ENCODE results near the gene UHRF1. TPM values are rescaled to one million over a fixed set of nuclear protein-coding genes. Genes with fewer than 3 reads are reported as not detected.
"Not testable (repeated sequence)": the region's sequence is repeated elsewhere in the genome, so short reads cannot be mapped to it uniquely, and the experiment has no call there.

UHRF1 gene
- total RNA-seq, 4 donors from 2014 or later = 1.7 to 7.2 (median 3.0) TPM

DNA sequence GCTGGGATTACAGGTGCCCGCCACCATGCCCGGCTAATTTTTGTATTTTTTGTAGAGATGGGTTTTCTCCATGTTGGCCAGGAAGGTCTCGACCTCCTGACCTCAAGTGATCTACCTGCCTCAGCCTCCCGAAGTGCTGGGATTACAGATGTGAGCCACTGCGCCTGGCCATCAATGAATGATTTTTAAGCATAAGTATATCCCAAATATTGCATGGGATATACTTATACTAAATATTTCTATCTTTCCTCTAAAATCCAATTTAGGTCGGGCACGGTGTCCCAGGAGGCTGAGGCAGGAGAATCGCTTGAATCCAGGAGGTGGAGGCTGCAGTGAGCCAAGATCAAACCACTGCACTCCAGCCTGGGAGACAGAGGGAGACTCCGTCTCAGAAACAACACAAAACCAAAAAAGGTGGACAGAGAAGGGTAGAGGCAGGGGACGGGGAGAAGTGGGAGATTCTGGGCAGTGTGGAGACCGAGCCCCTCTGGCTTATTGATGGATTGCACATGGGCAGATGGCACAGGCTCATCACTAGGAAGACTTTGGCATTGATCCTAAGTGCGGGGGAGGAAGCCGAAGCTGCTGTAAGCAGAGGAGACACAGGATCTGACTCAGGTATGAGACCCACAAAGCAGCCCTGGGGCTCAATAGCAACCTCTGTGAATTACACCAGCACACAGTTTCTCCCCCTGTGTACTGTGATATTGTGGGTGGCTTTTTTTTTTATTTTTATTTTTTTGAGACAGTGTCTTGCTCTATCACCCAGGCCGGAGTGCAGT, 20.1 kb upstream of the UHRF1 start:
- H3K36me3 ChIP-seq = no peaks in the 10 kb centered on the region
- no peak for DNase-seq (ENCODE audit: low spot score in 2 of 2)
- H3K9me3 ChIP-seq = no peaks in the 10 kb centered on the region
- no peak overlapping the region for H3K4me3 ChIP-seq
- no peaks in the 10 kb centered on the region for H3K4me1 ChIP-seq
- WGBS, 2 donors = 84 to 88% methylated on average over 14 of the region's 14 CpGs
- H3K27me3 ChIP-seq = peaks cover 0 to 7% of the 10 kb centered on the region in 2 donors
- no peak for TF ChIP-seq POLR2A (IDR thresholded peaks at IDR 0.05)
- TF ChIP-seq EP300 (IDR thresholded peaks at IDR 0.05) = no peak
- TF ChIP-seq, protein P1, sequence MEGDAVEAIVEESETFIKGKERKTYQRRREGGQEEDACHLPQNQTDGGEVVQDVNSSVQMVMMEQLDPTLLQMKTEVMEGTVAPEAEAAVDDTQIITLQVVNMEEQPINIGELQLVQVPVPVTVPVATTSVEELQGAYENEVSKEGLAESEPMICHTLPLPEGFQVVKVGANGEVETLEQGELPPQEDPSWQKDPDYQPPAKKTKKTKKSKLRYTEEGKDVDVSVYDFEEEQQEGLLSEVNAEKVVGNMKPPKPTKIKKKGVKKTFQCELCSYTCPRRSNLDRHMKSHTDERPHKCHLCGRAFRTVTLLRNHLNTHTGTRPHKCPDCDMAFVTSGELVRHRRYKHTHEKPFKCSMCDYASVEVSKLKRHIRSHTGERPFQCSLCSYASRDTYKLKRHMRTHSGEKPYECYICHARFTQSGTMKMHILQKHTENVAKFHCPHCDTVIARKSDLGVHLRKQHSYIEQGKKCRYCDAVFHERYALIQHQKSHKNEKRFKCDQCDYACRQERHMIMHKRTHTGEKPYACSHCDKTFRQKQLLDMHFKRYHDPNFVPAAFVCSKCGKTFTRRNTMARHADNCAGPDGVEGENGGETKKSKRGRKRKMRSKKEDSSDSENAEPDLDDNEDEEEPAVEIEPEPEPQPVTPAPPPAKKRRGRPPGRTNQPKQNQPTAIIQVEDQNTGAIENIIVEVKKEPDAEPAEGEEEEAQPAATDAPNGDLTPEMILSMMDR (IDR thresholded peaks at IDR 0.05) = no peak
- H3K27ac ChIP-seq = no peak overlapping the region

GRCh38 chr19:4891066-4891465, 18.2 kb upstream of the UHRF1 start:
- 87 to 89% methylated on average over 20 to 22 of the region's 22 CpGs for WGBS, 2 donors
- TF ChIP-seq POLR2A (IDR thresholded peaks at IDR 0.05) = no peak
- TF ChIP-seq EP300 (IDR thresholded peaks at IDR 0.05) = no peak
- TF ChIP-seq, protein P1 (IDR thresholded peaks at IDR 0.05) = no peak
- no peaks in the 10 kb centered on the region for H3K36me3 ChIP-seq
- DNase-seq (ENCODE audit: low spot score in 2 of 2) = no peak
- H3K27ac ChIP-seq = no peak overlapping the region
- no peaks in the 10 kb centered on the region for H3K4me1 ChIP-seq
- H3K9me3 ChIP-seq = no peaks in the 10 kb centered on the region
- H3K4me3 ChIP-seq = no peak overlapping the region
- peaks cover 0 to 7% of the 10 kb centered on the region in 2 donors for H3K27me3 ChIP-seq

GRCh38 chr19:4892962-4893361, 16.3 kb upstream of the UHRF1 start:
- not testable (repeated sequence) for H3K27ac ChIP-seq; H3K4me3 ChIP-seq; H3K9me3 ChIP-seq; H3K4me1 ChIP-seq; DNase-seq (ENCODE audit: low spot score in 2 of 2); H3K27me3 ChIP-seq; H3K36me3 ChIP-seq
- 91 to 96% methylated on average over 11 of the region's 11 CpGs for WGBS, 2 donors

GRCh38 chr19:4896372-4896771, 12.9 kb upstream of the UHRF1 start:
- Histone ChIP-seq H3K9me3 (no peaks in the 10 kb centered on the region), H3K36me3 (no peaks in the 10 kb centered on the region), H3K4me3 (no peak overlapping the region), H3K27ac (no peak overlapping the region), H3K27me3 (no peaks in the 10 kb centered on the region), H3K4me1 (no peaks in the 10 kb centered on the region)
- WGBS, 2 donors = 59 to 67% methylated on average over 3 of the region's 3 CpGs
- no peak for DNase-seq (ENCODE audit: low spot score in 2 of 2)
- TF ChIP-seq EP300 (IDR thresholded peaks at IDR 0.05) (no peak), POLR2A (IDR thresholded peaks at IDR 0.05) (no peak)
- TF ChIP-seq, protein P1 (IDR thresholded peaks at IDR 0.05) = no peak

- Histone ChIP-seq H3K27me3 (no peaks in the 10 kb centered on the region), H3K4me3 (no peak overlapping the region), H3K36me3 (no peaks in the 10 kb centered on the region), H3K27ac (no peak overlapping the region), H3K4me1 (no peaks in the 10 kb centered on the region), H3K9me3 (no peaks in the 10 kb centered on the region)
- TF ChIP-seq EP300 (IDR thresholded peaks at IDR 0.05) (no peak), POLR2A (IDR thresholded peaks at IDR 0.05) (no peak)
- TF ChIP-seq, protein P1 (IDR thresholded peaks at IDR 0.05) = no peak
- no peak for DNase-seq (ENCODE audit: low spot score in 2 of 2)
- WGBS, 2 donors = 84% methylated on average over 7 of the region's 7 CpGs
Observed at GRCh38 chr19:4897146-4897545, 12.2 kb upstream of the UHRF1 start.

DNA sequence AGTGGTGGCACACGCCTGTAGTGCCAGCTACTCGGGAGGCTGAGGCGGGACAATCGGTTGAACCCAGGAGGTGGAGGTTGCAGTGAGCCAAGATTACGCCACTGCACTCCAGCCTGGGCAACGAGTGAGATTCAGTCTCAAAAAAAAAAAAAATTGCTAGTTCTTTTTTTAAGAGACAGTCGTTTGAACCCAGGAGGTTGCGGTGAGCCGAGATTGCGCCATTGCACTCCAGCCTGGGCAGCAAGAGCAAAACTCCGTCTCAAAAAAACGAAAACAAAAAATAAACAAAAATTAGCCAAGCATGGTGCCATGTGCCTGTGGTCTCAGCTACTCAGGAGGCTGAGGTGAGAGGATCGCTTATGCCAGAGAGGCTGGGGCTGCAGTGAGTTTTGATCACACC, 8.4 kb upstream of the UHRF1 start:
- H3K36me3 ChIP-seq; H3K27ac ChIP-seq; H3K4me1 ChIP-seq; H3K9me3 ChIP-seq; H3K4me3 ChIP-seq; H3K27me3 ChIP-seq; DNase-seq (ENCODE audit: low spot score in 2 of 2): not testable (repeated sequence)
- WGBS, 2 donors = 82 to 83% methylated on average over 13 of the region's 13 CpGs
